AG10803 (cell line): Measurements from ENCODE around the gene BRPF3.

Experiments
- DNase-seq: peaks from one replicate; pipeline ENCODE4 v3.0.0; 2010; ENCODE audit warnings: low read depth
- H3K4me3 ChIP-seq: 2 replicates; pipeline ENCODE4 v1.5.1; 2011; ENCODE audit warnings: mild to moderate bottlenecking, low read length, control low read depth
- TF ChIP-seq, protein P1 (sequence below): conservative IDR thresholded peaks from 2 replicates; pipeline ENCODE4 v1.5.1; 2011; ENCODE audit warnings: mild to moderate bottlenecking, low read length, control low read depth, inconsistent platforms

BRPF3 gene

GRCh38 chr6:36221674-36222073 lies 25.1 kb downstream of the BRPF3 start:
- DNase-seq: no peak
- TF ChIP-seq, protein P1, sequence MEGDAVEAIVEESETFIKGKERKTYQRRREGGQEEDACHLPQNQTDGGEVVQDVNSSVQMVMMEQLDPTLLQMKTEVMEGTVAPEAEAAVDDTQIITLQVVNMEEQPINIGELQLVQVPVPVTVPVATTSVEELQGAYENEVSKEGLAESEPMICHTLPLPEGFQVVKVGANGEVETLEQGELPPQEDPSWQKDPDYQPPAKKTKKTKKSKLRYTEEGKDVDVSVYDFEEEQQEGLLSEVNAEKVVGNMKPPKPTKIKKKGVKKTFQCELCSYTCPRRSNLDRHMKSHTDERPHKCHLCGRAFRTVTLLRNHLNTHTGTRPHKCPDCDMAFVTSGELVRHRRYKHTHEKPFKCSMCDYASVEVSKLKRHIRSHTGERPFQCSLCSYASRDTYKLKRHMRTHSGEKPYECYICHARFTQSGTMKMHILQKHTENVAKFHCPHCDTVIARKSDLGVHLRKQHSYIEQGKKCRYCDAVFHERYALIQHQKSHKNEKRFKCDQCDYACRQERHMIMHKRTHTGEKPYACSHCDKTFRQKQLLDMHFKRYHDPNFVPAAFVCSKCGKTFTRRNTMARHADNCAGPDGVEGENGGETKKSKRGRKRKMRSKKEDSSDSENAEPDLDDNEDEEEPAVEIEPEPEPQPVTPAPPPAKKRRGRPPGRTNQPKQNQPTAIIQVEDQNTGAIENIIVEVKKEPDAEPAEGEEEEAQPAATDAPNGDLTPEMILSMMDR: no peak
- H3K4me3 ChIP-seq: no peak overlapping the region

GRCh38 chr6:36222924-36223323 lies 26.4 kb downstream of the BRPF3 start:
- H3K4me3 ChIP-seq: no peak overlapping the region
- DNase-seq: no peak
- TF ChIP-seq, protein P1: no peak

GRCh38 chr6:36223706-36224105 lies 27.2 kb downstream of the BRPF3 start:
- H3K4me3 ChIP-seq: no peak overlapping the region
- TF ChIP-seq, protein P1: no peak
- peak; percentile 70 for DNase-seq

DNA sequence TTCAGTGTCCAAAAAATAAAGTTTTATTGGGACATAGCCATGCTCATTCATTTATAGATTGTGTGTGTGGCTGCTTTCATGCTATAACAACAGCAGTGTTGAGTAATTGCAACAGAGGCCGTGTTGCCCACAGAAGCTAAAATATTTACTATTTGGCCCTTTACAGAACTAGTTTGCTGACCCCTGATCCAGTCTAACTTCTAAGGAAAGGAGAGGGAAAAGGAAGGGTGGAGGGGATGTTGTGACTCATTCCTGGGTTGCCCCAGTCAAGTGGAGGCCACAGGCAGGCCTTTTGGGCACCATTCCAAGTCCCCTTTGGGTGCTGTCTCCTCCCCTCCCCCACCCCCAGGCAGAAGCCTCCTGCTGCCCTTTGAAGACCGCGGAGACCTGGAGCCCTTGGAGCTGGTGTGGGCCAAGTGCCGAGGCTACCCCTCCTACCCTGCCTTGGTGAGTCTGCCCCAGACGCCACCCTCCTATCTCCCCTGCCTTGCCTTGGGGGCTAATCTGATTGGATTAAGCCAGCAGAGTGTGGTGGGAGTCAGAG lies 28.4 kb downstream of the BRPF3 start:
- no peak for DNase-seq
- no peak overlapping the region for H3K4me3 ChIP-seq
- TF ChIP-seq, protein P1: no peak

DNA sequence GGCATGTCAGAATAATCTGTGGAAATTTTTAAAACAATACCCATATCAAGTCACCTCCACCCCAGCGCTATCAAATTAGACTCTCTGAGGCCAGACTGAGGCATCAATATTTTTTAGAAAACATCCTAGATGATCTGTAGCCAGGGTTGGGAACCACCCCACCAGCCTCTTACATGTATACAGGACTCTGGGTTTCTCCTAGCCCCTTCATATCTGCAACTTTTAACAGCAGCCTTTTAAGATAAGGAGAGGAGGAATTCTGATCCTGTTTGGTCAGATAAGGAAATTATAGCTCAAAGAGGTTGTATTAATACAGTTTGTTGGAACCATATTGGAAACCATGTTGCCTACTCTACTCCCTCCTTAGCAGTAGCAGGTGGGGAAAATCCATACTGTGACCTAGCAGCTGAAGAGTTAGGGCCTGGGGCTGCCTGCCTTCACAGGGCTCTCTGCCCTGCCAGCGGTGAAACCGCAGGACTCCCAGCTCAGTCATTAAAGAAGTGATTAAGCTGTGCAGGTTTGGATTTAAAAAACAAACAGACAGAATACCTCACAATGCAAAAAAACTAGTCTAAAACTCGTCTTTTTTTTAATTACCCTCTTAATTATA lies 30.0 kb downstream of the BRPF3 start:
- TF ChIP-seq, protein P1: no peak
- H3K4me3 ChIP-seq: no peak overlapping the region
- no peak for DNase-seq

- no peak for DNase-seq
- H3K4me3 ChIP-seq: no peak overlapping the region
- TF ChIP-seq, protein P1: no peak
Observed at GRCh38 chr6:36227379-36228228, 31.1 kb downstream of the BRPF3 start.
